ENCODE data around the gene STKLD1.
A peak's percentile ranks its signal among the peaks of the same experiment; 100 is the strongest.
"Not testable (repeated sequence)": the region's sequence is repeated elsewhere in the genome, so short reads cannot be mapped to it uniquely, and the experiment has no call there.

STKLD1 gene

GRCh38 chr9:133449760-133450159 is 73.6 kb downstream of the STKLD1 start:
- peak; percentile 83 for DNase-seq (ENCODE audit: low read depth)
- TF ChIP-seq, protein P1, sequence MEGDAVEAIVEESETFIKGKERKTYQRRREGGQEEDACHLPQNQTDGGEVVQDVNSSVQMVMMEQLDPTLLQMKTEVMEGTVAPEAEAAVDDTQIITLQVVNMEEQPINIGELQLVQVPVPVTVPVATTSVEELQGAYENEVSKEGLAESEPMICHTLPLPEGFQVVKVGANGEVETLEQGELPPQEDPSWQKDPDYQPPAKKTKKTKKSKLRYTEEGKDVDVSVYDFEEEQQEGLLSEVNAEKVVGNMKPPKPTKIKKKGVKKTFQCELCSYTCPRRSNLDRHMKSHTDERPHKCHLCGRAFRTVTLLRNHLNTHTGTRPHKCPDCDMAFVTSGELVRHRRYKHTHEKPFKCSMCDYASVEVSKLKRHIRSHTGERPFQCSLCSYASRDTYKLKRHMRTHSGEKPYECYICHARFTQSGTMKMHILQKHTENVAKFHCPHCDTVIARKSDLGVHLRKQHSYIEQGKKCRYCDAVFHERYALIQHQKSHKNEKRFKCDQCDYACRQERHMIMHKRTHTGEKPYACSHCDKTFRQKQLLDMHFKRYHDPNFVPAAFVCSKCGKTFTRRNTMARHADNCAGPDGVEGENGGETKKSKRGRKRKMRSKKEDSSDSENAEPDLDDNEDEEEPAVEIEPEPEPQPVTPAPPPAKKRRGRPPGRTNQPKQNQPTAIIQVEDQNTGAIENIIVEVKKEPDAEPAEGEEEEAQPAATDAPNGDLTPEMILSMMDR (IDR thresholded peaks at IDR 0.05; ENCODE audit: insufficient read depth, low read depth, low read length, missing control alignments), result peak; percentile 21
- H3K4me3 ChIP-seq (ENCODE audit: low read length), result no peak overlapping the region

DNA sequence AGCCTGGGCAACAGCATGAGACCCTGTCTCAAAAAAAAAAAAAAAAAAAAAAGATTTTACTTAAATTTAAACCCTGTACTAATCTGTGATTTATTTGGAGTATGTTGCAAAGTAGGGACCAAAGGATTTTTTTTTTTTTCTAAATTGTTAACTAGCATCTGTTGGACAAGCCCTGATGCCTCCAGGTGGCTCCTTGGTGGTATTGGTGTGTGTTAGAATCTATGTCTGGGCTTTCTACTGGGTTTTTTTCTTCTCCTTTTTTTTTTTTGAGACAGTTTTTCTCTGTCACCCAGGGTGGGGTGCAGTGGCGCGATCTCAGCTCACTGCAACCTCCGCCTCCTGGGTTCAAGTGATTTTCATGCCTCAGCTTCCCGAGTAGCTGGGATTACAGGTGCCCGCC is 75.7 kb downstream of the STKLD1 start:
- not testable (repeated sequence) for DNase-seq (ENCODE audit: low read depth)

DNA sequence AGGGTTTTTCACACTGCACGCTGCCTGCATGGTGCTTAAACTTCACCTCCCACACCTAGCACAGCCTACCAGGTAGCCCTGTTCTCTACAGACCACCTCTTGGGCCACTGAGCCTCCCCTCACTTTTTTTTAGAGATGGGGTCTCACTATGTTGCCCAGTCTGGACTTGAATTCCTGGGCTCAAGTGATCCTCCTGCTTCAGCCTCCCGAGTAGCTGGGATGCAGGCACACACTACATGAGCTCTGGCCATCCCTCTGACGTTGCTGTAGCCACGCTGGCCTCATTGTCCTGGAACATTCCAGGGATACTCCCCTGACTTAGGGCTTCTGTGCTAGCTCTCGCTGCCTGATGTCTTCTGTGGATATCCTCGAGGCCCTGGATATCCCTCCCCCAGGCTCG is 76.4 kb downstream of the STKLD1 start:
- TF ChIP-seq, protein P1 (IDR thresholded peaks at IDR 0.05; ENCODE audit: insufficient read depth, low read depth, low read length, missing control alignments), result no peak
- H3K4me3 ChIP-seq (ENCODE audit: low read length), result no peak overlapping the region
- DNase-seq (ENCODE audit: low read depth), result no peak

More for the DNA sequence above, 75.7 kb downstream of the STKLD1 start:
- H3K4me3 ChIP-seq (ENCODE audit: low read length), result not testable (repeated sequence)

DNA sequence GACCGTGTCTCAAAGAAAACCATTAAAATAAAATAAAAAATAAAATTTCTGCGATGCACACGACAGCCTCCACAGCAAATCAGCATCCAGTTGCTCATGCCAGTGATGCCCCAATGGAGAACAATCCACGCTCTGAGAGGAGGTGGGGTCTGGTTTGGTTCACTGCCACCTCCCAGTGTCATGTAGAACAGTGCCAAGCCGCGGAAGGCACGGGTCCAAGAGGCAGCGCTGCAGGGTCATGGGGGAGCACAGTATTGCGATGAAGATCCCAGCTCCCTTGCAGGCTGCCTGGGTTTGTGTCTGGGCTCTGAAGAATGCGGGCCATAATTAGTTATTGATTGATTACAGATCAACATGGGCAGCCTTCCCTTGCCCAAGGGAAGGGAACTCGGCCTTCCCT is 77.5 kb downstream of the STKLD1 start:
- no peak for DNase-seq (ENCODE audit: low read depth)
- TF ChIP-seq, protein P1 (IDR thresholded peaks at IDR 0.05; ENCODE audit: insufficient read depth, low read depth, low read length, missing control alignments), result no peak
- H3K4me3 ChIP-seq (ENCODE audit: low read length), result no peak overlapping the region

DNA sequence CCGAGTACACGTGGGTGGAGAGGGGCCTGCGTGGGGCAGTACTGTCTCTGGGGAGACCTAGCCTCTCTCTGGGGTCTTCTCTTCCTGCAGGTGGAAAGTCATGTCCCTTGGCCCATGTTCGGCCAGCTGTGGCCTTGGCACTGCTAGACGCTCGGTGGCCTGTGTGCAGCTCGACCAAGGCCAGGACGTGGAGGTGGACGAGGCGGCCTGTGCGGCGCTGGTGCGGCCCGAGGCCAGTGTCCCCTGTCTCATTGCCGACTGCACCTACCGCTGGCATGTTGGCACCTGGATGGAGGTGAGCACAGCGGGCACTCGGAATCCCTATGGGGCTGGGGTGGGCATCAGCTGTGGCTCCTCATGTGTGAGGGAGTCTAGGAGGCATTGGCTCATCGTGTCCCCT is 78.2 kb downstream of the STKLD1 start:
- H3K4me3 ChIP-seq (ENCODE audit: low read length), result no peak overlapping the region
- DNase-seq (ENCODE audit: low read depth), result no peak
- TF ChIP-seq, protein P1 (IDR thresholded peaks at IDR 0.05; ENCODE audit: insufficient read depth, low read depth, low read length, missing control alignments), result no peak

GRCh38 chr9:133454943-133455673 is 78.9 kb downstream of the STKLD1 start:
- no peak for DNase-seq (ENCODE audit: low read depth)
- TF ChIP-seq, protein P1 (IDR thresholded peaks at IDR 0.05; ENCODE audit: insufficient read depth, low read depth, low read length, missing control alignments), result no peak
- H3K4me3 ChIP-seq (ENCODE audit: low read length), result no peak overlapping the region
